Measurements from ENCODE around the gene PRKAR1B. TPM values are rescaled to one million over a fixed set of nuclear protein-coding genes. Genes with fewer than 3 reads are reported as not detected.
A peak's percentile ranks its signal among the peaks of the same experiment; 100 is the strongest.

Gene PRKAR1B
- total and polyA plus RNA-seq, 8 donors = 4.5 to 45.8 (median 11.1) TPM

DNA sequence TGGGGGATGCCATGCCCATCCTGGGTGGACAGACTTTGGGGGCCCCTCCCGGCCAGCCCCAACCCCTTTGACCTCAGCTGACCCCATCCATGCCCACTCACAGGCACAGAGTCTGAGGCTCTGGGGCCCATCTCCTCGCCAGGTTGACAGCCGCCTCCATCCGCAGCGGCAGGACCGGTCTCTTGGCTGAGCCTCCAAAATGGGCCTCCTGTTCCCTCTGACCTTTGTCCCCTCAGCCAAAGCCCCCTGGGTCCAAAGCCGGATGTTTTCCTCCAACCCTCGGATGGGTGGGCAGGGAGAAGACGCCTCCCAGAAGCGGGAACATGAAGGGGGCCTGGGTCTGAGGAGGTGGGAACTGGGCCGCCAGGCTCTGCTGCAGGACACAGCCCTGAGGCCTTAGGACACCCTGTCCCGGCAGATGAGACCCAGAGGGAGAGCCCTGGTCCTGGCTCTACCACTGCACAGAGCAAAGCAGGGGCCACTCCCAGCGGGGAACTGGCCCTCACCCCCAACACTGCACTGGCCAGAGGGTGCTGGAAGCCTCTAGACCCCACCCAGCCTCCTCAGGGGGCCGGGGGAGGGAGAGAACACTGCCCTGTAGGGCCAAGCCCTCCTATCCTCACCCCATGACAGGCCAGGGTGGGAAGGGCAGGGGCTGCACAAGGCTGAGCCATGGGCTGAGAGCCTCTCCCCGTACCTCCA lies 220.0 kb downstream of the PRKAR1B start:
- Histone ChIP-seq H3K4me3 (no peak overlapping the region), H3K9me3 (no peaks in the 10 kb centered on the region), H3K27me3 (no peaks in the 10 kb centered on the region), H3K36me3 (peaks cover 16 to 64% (median 44%) of the 10 kb centered on the region in 4 donors), H3K27ac (peak overlapping the region in 2 of 5 donors; percentile 38 to 86), H3K4me1 (peaks cover 38 to 69% (median 55%) of the 10 kb centered on the region in 4 donors)
- no peak for DNase-seq
- intact Hi-C loops (cut with DNase I; ENCODE audit: low total_unique reads) = no loop called here
- no peak for TF ChIP-seq POLR2A (IDR thresholded peaks at IDR 0.05)
- WGBS, 5 donors = 81 to 88% (median 85%) methylated on average over 11 to 15 of the region's 15 CpGs

DNA sequence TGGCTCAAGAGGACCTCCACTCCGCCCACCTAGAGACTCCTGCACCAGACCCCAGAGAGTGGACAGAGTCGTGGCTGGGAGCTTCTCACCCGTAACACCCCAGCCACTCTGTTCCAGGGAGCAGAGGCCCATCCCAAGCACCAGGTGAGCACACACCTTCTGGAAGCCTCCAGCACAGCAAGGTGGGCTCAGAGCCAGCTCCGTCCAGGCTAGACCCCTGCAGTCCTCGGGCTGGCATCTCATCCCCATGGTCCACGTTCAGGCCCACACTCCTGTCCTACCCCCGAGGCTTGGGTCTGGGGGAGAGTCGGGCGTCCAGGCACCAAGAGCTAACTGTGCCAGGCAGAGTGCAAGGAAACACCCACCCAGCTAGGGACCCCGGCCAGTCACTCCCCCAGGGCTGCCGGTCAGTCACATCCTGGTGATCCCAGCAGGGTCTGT lies 220.7 kb downstream of the PRKAR1B start:
- no peaks in the 10 kb centered on the region for H3K27me3 ChIP-seq
- peak overlapping the region in 3 of 5 donors; percentile 25 to 94 (median 86) for H3K27ac ChIP-seq
- H3K4me1 ChIP-seq = peaks cover 38 to 66% (median 55%) of the 10 kb centered on the region in 4 donors
- TF ChIP-seq POLR2AphosphoS5 (IDR thresholded peaks at IDR 0.05) (no peak), POLR2A (IDR thresholded peaks at IDR 0.05) (no peak), EP300 (IDR thresholded peaks at IDR 0.05) (no peak)
- TF ChIP-seq, protein P1, sequence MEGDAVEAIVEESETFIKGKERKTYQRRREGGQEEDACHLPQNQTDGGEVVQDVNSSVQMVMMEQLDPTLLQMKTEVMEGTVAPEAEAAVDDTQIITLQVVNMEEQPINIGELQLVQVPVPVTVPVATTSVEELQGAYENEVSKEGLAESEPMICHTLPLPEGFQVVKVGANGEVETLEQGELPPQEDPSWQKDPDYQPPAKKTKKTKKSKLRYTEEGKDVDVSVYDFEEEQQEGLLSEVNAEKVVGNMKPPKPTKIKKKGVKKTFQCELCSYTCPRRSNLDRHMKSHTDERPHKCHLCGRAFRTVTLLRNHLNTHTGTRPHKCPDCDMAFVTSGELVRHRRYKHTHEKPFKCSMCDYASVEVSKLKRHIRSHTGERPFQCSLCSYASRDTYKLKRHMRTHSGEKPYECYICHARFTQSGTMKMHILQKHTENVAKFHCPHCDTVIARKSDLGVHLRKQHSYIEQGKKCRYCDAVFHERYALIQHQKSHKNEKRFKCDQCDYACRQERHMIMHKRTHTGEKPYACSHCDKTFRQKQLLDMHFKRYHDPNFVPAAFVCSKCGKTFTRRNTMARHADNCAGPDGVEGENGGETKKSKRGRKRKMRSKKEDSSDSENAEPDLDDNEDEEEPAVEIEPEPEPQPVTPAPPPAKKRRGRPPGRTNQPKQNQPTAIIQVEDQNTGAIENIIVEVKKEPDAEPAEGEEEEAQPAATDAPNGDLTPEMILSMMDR (IDR thresholded peaks at IDR 0.05) = no peak
- no peak overlapping the region for H3K4me3 ChIP-seq
- H3K36me3 ChIP-seq = peaks cover 19 to 61% (median 42%) of the 10 kb centered on the region in 4 donors
- intact Hi-C loops (cut with DNase I; ENCODE audit: low total_unique reads) = no loop called here
- DNase-seq = no peak
- H3K9me3 ChIP-seq = no peaks in the 10 kb centered on the region
- WGBS, 5 donors = 76 to 85% (median 81%) methylated on average over 9 to 11 of the region's 11 CpGs

DNA sequence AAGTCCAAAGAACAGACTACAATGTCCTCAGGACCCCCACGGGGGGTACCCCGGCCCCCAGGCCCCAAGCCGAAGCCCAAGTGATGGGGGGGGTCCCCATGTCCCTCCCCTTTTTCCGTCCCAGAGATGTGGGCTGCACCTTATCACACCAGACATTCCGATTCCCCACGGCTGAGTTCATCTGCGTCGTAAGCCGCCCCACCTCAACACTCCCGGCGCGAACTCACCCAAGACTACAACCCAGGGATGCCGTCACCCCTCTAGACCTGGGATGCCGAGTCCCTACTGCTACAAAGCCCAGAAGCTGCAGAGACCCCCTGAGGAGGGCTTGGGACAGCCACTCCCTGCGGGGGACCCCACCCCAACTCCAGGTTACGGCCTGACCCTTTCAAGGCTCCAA lies 221.9 kb downstream of the PRKAR1B start:
- no peaks in the 10 kb centered on the region for H3K9me3 ChIP-seq
- no peak overlapping the region for H3K4me3 ChIP-seq
- intact Hi-C loops (cut with DNase I; ENCODE audit: low total_unique reads) = no loop called here
- peak in 1 of 2 donors; percentile 51 for DNase-seq
- TF ChIP-seq POLR2A (IDR thresholded peaks at IDR 0.05) (no peak), EP300 (IDR thresholded peaks at IDR 0.05) (no peak), POLR2AphosphoS5 (IDR thresholded peaks at IDR 0.05) (no peak)
- TF ChIP-seq, protein P1 (IDR thresholded peaks at IDR 0.05) = no peak
- H3K36me3 ChIP-seq = peaks cover 29 to 63% (median 44%) of the 10 kb centered on the region in 4 donors
- WGBS, 5 donors = 43 to 70% (median 58%) methylated on average over 14 to 16 of the region's 16 CpGs
- H3K27ac ChIP-seq = peak overlapping the region; percentile 81 to 94 (median 91)
- H3K27me3 ChIP-seq = no peaks in the 10 kb centered on the region
- peaks cover 38 to 62% (median 54%) of the 10 kb centered on the region in 4 donors for H3K4me1 ChIP-seq

DNA sequence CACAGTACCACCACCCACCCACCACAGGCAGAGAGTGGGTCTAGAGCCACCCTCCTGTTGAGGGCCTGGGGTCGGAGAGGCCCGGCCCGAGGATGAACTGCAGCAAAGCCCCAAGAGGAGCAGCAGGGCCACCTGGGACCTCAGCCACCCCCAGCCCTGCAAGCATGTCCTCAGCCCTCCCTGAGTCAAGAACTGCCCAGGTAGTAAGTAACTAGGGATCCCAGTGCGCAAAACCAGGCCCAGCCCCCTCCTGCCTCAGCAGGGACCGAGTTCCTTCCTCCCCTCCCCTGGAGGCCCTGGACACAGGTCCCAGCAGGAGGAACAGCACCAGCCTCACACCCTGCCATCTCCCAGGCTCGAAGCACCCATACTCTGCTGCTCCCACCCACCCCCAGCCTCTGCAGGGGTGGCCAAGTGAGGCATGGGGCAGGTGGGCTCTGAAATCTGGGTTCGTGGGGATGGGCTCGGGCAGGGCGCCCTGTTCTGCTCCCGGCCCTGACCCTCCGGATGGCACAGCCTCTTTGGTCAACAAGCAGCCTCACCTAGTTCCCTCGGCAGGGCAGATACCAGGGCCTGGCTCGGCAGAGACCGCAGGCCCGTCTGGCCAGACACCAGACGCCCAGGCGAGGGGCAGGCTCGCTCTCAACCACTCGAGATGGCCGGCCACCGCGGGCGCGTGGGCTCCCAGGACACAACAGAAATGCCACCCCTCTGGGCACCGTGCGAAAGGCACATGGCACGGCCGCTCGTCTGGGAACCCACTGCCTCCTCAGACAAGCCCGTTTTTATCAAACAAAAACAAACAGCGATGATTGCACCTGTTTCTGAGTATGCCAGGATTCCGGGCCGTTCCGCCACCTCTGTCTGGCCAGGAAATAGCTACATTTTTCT lies 222.6 kb downstream of the PRKAR1B start:
- Histone ChIP-seq H3K4me3 (peak overlapping the region in 1 of 4 donors; percentile 6), H3K27me3 (no peaks in the 10 kb centered on the region), H3K27ac (peak overlapping the region; percentile 81 to 94 (median 91)), H3K9me3 (no peaks in the 10 kb centered on the region), H3K36me3 (peaks cover 25 to 62% (median 43%) of the 10 kb centered on the region in 4 donors), H3K4me1 (peaks cover 38 to 63% (median 55%) of the 10 kb centered on the region in 4 donors)
- TF ChIP-seq POLR2AphosphoS5 (IDR thresholded peaks at IDR 0.05) (peak in 2 of 3 donors; percentile 25 to 63), POLR2A (IDR thresholded peaks at IDR 0.05) (no peak)
- intact Hi-C loops (cut with DNase I; ENCODE audit: low total_unique reads) = no loop called here
- DNase-seq = peak; percentile 69 to 77
- 33 to 66% (median 46%) methylated on average over 25 to 34 of the region's 34 CpGs for WGBS, 5 donors

DNA sequence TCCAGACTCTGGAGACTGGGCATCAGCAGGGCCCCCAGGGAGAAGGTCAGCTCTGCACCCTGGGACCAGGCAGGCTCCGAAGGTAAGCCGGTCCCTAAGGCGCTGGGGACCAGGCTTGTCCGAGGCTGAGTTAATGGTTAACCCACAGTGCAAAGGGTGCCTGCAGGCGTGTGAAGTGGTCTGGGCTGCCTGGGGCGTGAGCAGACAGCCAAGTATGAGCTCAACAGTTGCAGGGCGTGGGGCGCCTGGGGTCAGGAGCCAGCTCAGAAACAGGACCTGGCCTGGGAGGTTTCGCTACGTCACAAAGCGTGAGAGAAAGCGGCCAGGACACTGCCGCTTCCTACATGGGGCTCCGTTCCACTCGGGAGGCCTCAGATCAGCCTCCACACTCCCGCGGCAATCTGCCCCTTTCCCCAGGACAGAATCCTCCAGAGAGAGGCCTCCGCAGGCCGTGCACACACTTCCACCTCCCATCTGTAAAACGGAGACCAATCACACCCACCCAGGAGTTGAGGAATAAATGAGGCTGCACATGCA lies 223.4 kb downstream of the PRKAR1B start:
- H3K27ac ChIP-seq = peak overlapping the region; percentile 81 to 94 (median 91)
- H3K4me3 ChIP-seq = peak overlapping the region in 1 of 4 donors; percentile 6
- H3K9me3 ChIP-seq = no peaks in the 10 kb centered on the region
- no peaks in the 10 kb centered on the region for H3K27me3 ChIP-seq
- H3K4me1 ChIP-seq = peaks cover 38 to 67% (median 58%) of the 10 kb centered on the region in 4 donors
- intact Hi-C loops (cut with DNase I; ENCODE audit: low total_unique reads) = no loop called here
- 29 to 53% (median 46%) methylated on average over 16 to 20 of the region's 20 CpGs for WGBS, 5 donors
- peak; percentile 94 to 96 for DNase-seq
- TF ChIP-seq EP300 (IDR thresholded peaks at IDR 0.05) (no peak), POLR2A (IDR thresholded peaks at IDR 0.05) (peak in 1 of 4 donors; percentile 17), POLR2AphosphoS5 (IDR thresholded peaks at IDR 0.05) (peak in 1 of 3 donors; percentile 82)
- TF ChIP-seq, protein P1 (IDR thresholded peaks at IDR 0.05) = no peak
- peaks cover 19 to 62% (median 41%) of the 10 kb centered on the region in 4 donors for H3K36me3 ChIP-seq

Data from stomach (tissue), 9 donors.